Neuronal stem cell (in vitro differentiated cells): ENCODE results near the gene SGCA.
A peak's percentile ranks its signal among the peaks of the same experiment; 100 is the strongest.

Experiments used
- DNase-seq: peaks from one replicate; pipeline ENCODE4 v3.0.0-alpha.2; 2013; ENCODE audit warnings: low spot score
- H2AFZ ChIP-seq: one replicate; pipeline ENCODE4 v1.6.1; 2013; ENCODE audit warnings: mild to moderate bottlenecking, low read length, inconsistent platforms
- H2AK5ac ChIP-seq: 2 replicates; pipeline ENCODE4 v1.6.1; 2013; ENCODE audit warnings: low read depth, mild to moderate bottlenecking, inconsistent platforms, low read length, moderate library complexity, mixed read lengths
- H2BK120ac ChIP-seq: 2 replicates; pipeline ENCODE4 v1.6.1; 2013; ENCODE audit warnings: low read depth, mild to moderate bottlenecking, inconsistent platforms, low read length, moderate library complexity, mixed read lengths
- H2BK12ac ChIP-seq: one replicate; pipeline ENCODE4 v1.6.1; 2013; ENCODE audit warnings: low read length, inconsistent platforms
- H2BK15ac ChIP-seq: 2 replicates; pipeline ENCODE4 v1.6.1; 2013; ENCODE audit warnings: mild to moderate bottlenecking, low read length, inconsistent platforms, mixed read lengths
- H2BK5ac ChIP-seq: one replicate; pipeline ENCODE4 v1.6.1; 2013; ENCODE audit warnings: inconsistent platforms, mild to moderate bottlenecking, low read length, moderate library complexity
- H3K14ac ChIP-seq: one replicate; pipeline ENCODE4 v1.6.1; 2013; ENCODE audit warnings: low read length, inconsistent platforms
- H3K18ac ChIP-seq: 2 replicates; pipeline ENCODE4 v1.6.1; 2013; ENCODE audit warnings: low read length, inconsistent platforms
- H3K23ac ChIP-seq: 2 replicates; pipeline ENCODE4 v1.6.1; 2013; ENCODE audit warnings: low read depth, mild to moderate bottlenecking, mixed read lengths, low read length, inconsistent platforms; ENCODE audit not compliant: poor library complexity
- H3K27ac ChIP-seq: replicated peaks from 3 replicates; pipeline ENCODE4 v1.5.1; 2013; ENCODE audit warnings: low read length, inconsistent platforms
- H3K27me3 ChIP-seq, 3 experiments: 2 replicates each; pipeline ENCODE4 v1.6.1; 2013; ENCODE audit warnings: low read length in 3 of 3, mild to moderate bottlenecking in 2 of 3, inconsistent platforms in 1 of 3, low read depth in 1 of 3, mixed read lengths in 1 of 3, moderate library complexity in 1 of 3; ENCODE audit not compliant: control insufficient read depth in 3 of 3, insufficient read depth in 3 of 3
- H3K36me3 ChIP-seq, 2 donors: replicated peaks in 1 of 2; 2 replicates each; pipeline ENCODE4 v1.6.1; 2013; ENCODE audit warnings: low read length in 2 of 2; ENCODE audit not compliant: control insufficient read depth in 2 of 2, insufficient read depth in 2 of 2
- H3K4ac ChIP-seq: 2 replicates; pipeline ENCODE4 v1.6.1; 2013; ENCODE audit warnings: inconsistent platforms, mild to moderate bottlenecking, low read length, moderate library complexity
- H3K4me1 ChIP-seq, 2 donors: 1 replicate in 1 of 2; 2 replicates in 1 of 2; pipeline ENCODE4 v1.6.1; 2013; ENCODE audit warnings: low read length in 2 of 2, low read depth in 1 of 2; ENCODE audit not compliant: control insufficient read depth in 2 of 2, insufficient read depth in 1 of 2
- H3K4me2 ChIP-seq: one replicate; pipeline ENCODE4 v1.6.1; 2013; ENCODE audit warnings: mild to moderate bottlenecking, low read length, inconsistent platforms; ENCODE audit not compliant: insufficient read depth, poor library complexity, severe bottlenecking
- H3K4me3 ChIP-seq, 2 donors: 2 replicates each; pipeline ENCODE4 v1.5.1; 2013; ENCODE audit warnings: low read length in 2 of 2, mild to moderate bottlenecking in 2 of 2, inconsistent platforms in 1 of 2, moderate library complexity in 1 of 2
- H3K79me1 ChIP-seq: one replicate; pipeline ENCODE4 v1.6.1; 2013; ENCODE audit warnings: low read depth, mild to moderate bottlenecking, inconsistent platforms, low read length, moderate library complexity
- H3K9ac ChIP-seq: one replicate; pipeline ENCODE4 v1.6.1; 2013; ENCODE audit warnings: mild to moderate bottlenecking, low read depth, low read length, inconsistent platforms; ENCODE audit not compliant: poor library complexity
- H3K9me3 ChIP-seq, 2 donors: replicated peaks in 1 of 2; 2 replicates each; pipeline versions ENCODE3 to v1.6.1; 2013; ENCODE audit warnings: low read length in 2 of 2, mild to moderate bottlenecking in 2 of 2, inconsistent platforms in 1 of 2, low read depth in 1 of 2, mixed read lengths in 1 of 2, moderate library complexity in 1 of 2; ENCODE audit not compliant: control insufficient read depth in 2 of 2, insufficient read depth in 1 of 2
- H4K8ac ChIP-seq: one replicate; pipeline ENCODE4 v1.6.1; 2013; ENCODE audit warnings: low read depth, mild to moderate bottlenecking, inconsistent platforms, low read length, moderate library complexity
- H4K91ac ChIP-seq: one replicate; pipeline ENCODE4 v1.6.1; 2013; ENCODE audit warnings: low read length, low read depth, mild to moderate bottlenecking, inconsistent platforms; ENCODE audit not compliant: poor library complexity
- WGBS, 2 donors: extraction: QIAGEN DNeasy Blood & Tissue Kit; methylation state at CpG; one replicate each; pipeline ENCODE4 v1.1.7; 2013; ENCODE audit warnings: missing lambda C conversion rate in 2 of 2, mixed read lengths in 1 of 2; ENCODE audit not compliant: insufficient read length in 2 of 2, insufficient replicate concordance in 1 of 2; ENCODE audit errors: extremely low coverage in 2 of 2; 5-methylcytosine and 5-hydroxymethylcytosine counted together

The SGCA gene

GRCh38 chr17:50133028-50133768 lies 32.6 kb upstream of the SGCA start:
- Histone ChIP-seq H3K4me3 (no peak overlapping the region), H3K9ac (peak overlapping the region; percentile 53), H3K18ac (no peak overlapping the region), H3K4ac (no peak overlapping the region), H2AFZ (no peak overlapping the region), H3K36me3 (peaks cover 15 to 46% of the 10 kb centered on the region in 2 donors), H2BK120ac (no peak overlapping the region), H2BK5ac (no peak overlapping the region), H3K4me2 (no peak overlapping the region), H3K14ac (no peak overlapping the region), H3K4me1 (peaks cover 7 to 10% of the 10 kb centered on the region in 2 donors), H4K8ac (no peak overlapping the region), H2AK5ac (no peak overlapping the region), H3K23ac (no peak overlapping the region), H3K27me3 (no peaks in the 10 kb centered on the region), H3K27ac (no peak overlapping the region), H2BK15ac (no peak overlapping the region), H4K91ac (no peak overlapping the region), H2BK12ac (no peak overlapping the region), H3K79me1 (no peaks in the 10 kb centered on the region), H3K9me3 (no peaks in the 10 kb centered on the region)
- no CpG with 5 or more reads among the region's 7 CpGs for WGBS, 2 donors
- DNase-seq, result no peak

- WGBS, 2 donors, result no CpG with 5 or more reads among the region's 16 CpGs
- Histone ChIP-seq H3K14ac (no peak overlapping the region), H3K18ac (no peak overlapping the region), H2BK120ac (no peak overlapping the region), H2BK12ac (no peak overlapping the region), H3K4me3 (no peak overlapping the region), H2AFZ (no peak overlapping the region), H2BK15ac (no peak overlapping the region), H3K9ac (no peak overlapping the region), H3K79me1 (no peaks in the 10 kb centered on the region), H3K4me1 (peaks cover 7 to 8% of the 10 kb centered on the region in 2 donors), H3K23ac (no peak overlapping the region), H3K4me2 (no peak overlapping the region), H3K36me3 (peaks cover 20 to 51% of the 10 kb centered on the region in 2 donors), H3K4ac (no peak overlapping the region), H2BK5ac (no peak overlapping the region), H4K91ac (no peak overlapping the region), H3K27ac (no peak overlapping the region), H3K9me3 (no peaks in the 10 kb centered on the region), H2AK5ac (no peak overlapping the region), H3K27me3 (no peaks in the 10 kb centered on the region), H4K8ac (no peak overlapping the region)
- no peak for DNase-seq
Measured at GRCh38 chr17:50133769-50134099, 32.1 kb upstream of the SGCA start.

- no peak overlapping the region for H3K27ac ChIP-seq
- no peak overlapping the region for H3K23ac ChIP-seq
- no peak overlapping the region for H2BK15ac ChIP-seq
- no peak overlapping the region for H3K4ac ChIP-seq
- no peak overlapping the region for H2BK120ac ChIP-seq
- no peak for DNase-seq
- H3K9ac ChIP-seq, result no peak overlapping the region
- H4K8ac ChIP-seq, result no peak overlapping the region
- peaks cover 27 to 58% of the 10 kb centered on the region in 2 donors for H3K36me3 ChIP-seq
- peaks cover 2% of the 10 kb centered on the region for H3K79me1 ChIP-seq
- no peak overlapping the region for H3K14ac ChIP-seq
- no peak overlapping the region for H4K91ac ChIP-seq
- WGBS, 2 donors, result no CpG with 5 or more reads among the region's 16 CpGs
- no peak overlapping the region for H2AFZ ChIP-seq
- H2BK12ac ChIP-seq, result no peak overlapping the region
- H2AK5ac ChIP-seq, result no peak overlapping the region
- no peak overlapping the region for H3K4me3 ChIP-seq
- peaks cover 0 to 2% of the 10 kb centered on the region in 2 donors for H3K9me3 ChIP-seq
- H2BK5ac ChIP-seq, result peak overlapping the region; percentile 14
- H3K4me2 ChIP-seq, result no peak overlapping the region
- H3K4me1 ChIP-seq, result peaks cover 6 to 7% of the 10 kb centered on the region in 2 donors
- no peaks in the 10 kb centered on the region for H3K27me3 ChIP-seq
- H3K18ac ChIP-seq, result no peak overlapping the region
Measured at GRCh38 chr17:50134206-50135110, 31.3 kb upstream of the SGCA start.
